Mononuclear cell (primary cell): ENCODE data around the gene GLT1D1. TPM values are rescaled to one million over a fixed set of nuclear protein-coding genes. Genes with fewer than 3 reads are reported as not detected.
"Not testable (repeated sequence)": the region's sequence is repeated elsewhere in the genome, so short reads cannot be mapped to it uniquely, and the experiment has no call there.

Source experiments
- H3K27me3 ChIP-seq: 2 replicates; pipeline ENCODE4 v1.6.0; 2011; ENCODE audit warnings: low read length, control low read depth; ENCODE audit not compliant: insufficient read depth
- H3K4me1 ChIP-seq: 2 replicates; pipeline ENCODE4 v1.5.1; 2011; ENCODE audit warnings: mild to moderate bottlenecking, low read length, control low read depth; ENCODE audit not compliant: insufficient read depth
- H3K4me3 ChIP-seq: 2 replicates; pipeline ENCODE4 v1.5.1; 2011; ENCODE audit warnings: mild to moderate bottlenecking, low read length, moderate library complexity
- H3K9me3 ChIP-seq: 2 replicates; pipeline ENCODE4 v1.5.1; 2011; ENCODE audit warnings: low read depth, mild to moderate bottlenecking, control low read depth, low read length
- total RNA-seq: library from RNA; depleted of rRNA; stranded (reverse); fragments of >200 nt; gene quantifications from one replicate; pipeline ENCODE4 v1.2.3, GENCODE V29; 2012

Gene GLT1D1
- total RNA-seq, 1 donor, result 9.8 TPM

GRCh38 chr12:128839885-128840284 lies 13.4 kb upstream of the GLT1D1 start:
- H3K27me3 ChIP-seq, H3K9me3 ChIP-seq, H3K4me3 ChIP-seq: not testable (repeated sequence)
- H3K4me1 ChIP-seq, result peaks cover 47% of the 10 kb centered on the region

- Histone ChIP-seq H3K4me1 (peaks cover 47% of the 10 kb centered on the region), H3K4me3 (no peak overlapping the region)
Measured at GRCh38 chr12:128840862-128841468, 12.3 kb upstream of the GLT1D1 start.

GRCh38 chr12:128842579-128842978 lies 10.7 kb upstream of the GLT1D1 start:
- H3K27me3 ChIP-seq, result no peaks in the 10 kb centered on the region
- peaks cover 47% of the 10 kb centered on the region for H3K4me1 ChIP-seq
- no peaks in the 10 kb centered on the region for H3K9me3 ChIP-seq
- no peak overlapping the region for H3K4me3 ChIP-seq

More at GRCh38 chr12:128840862-128841468, 12.3 kb upstream of the GLT1D1 start:
- no peaks in the 10 kb centered on the region for H3K9me3 ChIP-seq
- H3K27me3 ChIP-seq, result no peaks in the 10 kb centered on the region

GRCh38 chr12:128843538-128843937 lies 9.7 kb upstream of the GLT1D1 start:
- H3K27me3 ChIP-seq, result no peaks in the 10 kb centered on the region
- H3K4me1 ChIP-seq, result peaks cover 47% of the 10 kb centered on the region
- no peaks in the 10 kb centered on the region for H3K9me3 ChIP-seq
- no peak overlapping the region for H3K4me3 ChIP-seq

- no peaks in the 10 kb centered on the region for H3K9me3 ChIP-seq
- peaks cover 47% of the 10 kb centered on the region for H3K4me1 ChIP-seq
- no peaks in the 10 kb centered on the region for H3K27me3 ChIP-seq
- H3K4me3 ChIP-seq, result no peak overlapping the region
Measured at GRCh38 chr12:128844031-128844635, 9.1 kb upstream of the GLT1D1 start.

- not testable (repeated sequence) for H3K27me3 ChIP-seq, H3K4me3 ChIP-seq, H3K9me3 ChIP-seq
- H3K4me1 ChIP-seq, result peaks cover 27% of the 10 kb centered on the region
Measured at GRCh38 chr12:128846671-128847070, 6.6 kb upstream of the GLT1D1 start.

GRCh38 chr12:128848371-128848770 lies 4.9 kb upstream of the GLT1D1 start:
- Histone ChIP-seq H3K9me3 (no peaks in the 10 kb centered on the region), H3K4me3 (no peak overlapping the region), H3K27me3 (no peaks in the 10 kb centered on the region), H3K4me1 (peaks cover 25% of the 10 kb centered on the region)

- H3K4me3 ChIP-seq, H3K27me3 ChIP-seq, H3K9me3 ChIP-seq: not testable (repeated sequence)
- peaks cover 22% of the 10 kb centered on the region for H3K4me1 ChIP-seq
Measured at GRCh38 chr12:128849806-128850205, 3.5 kb upstream of the GLT1D1 start.

GRCh38 chr12:128850400-128850799 lies 2.9 kb upstream of the GLT1D1 start:
- H3K27me3 ChIP-seq, result peaks cover 4% of the 10 kb centered on the region
- H3K9me3 ChIP-seq, result no peaks in the 10 kb centered on the region
- H3K4me3 ChIP-seq, result no peak overlapping the region
- peaks cover 28% of the 10 kb centered on the region for H3K4me1 ChIP-seq

GRCh38 chr12:128851429-128851828 lies 1.8 kb upstream of the GLT1D1 start:
- H3K4me1 ChIP-seq, result peaks cover 38% of the 10 kb centered on the region
- H3K9me3 ChIP-seq, H3K27me3 ChIP-seq: not testable (repeated sequence)

GRCh38 chr12:128852026-128852698 lies 1.1 kb upstream of the GLT1D1 start:
- no peak overlapping the region for H3K4me3 ChIP-seq
- H3K27me3 ChIP-seq, result peaks cover 4% of the 10 kb centered on the region
- peaks cover 45% of the 10 kb centered on the region for H3K4me1 ChIP-seq
- no peaks in the 10 kb centered on the region for H3K9me3 ChIP-seq

More at GRCh38 chr12:128851429-128851828, 1.8 kb upstream of the GLT1D1 start:
- not testable (repeated sequence) for H3K4me3 ChIP-seq

GRCh38 chr12:128853600-128854197 lies 421 bp downstream of the GLT1D1 start:
- Histone ChIP-seq H3K4me3 (peak overlapping the region; percentile 65), H3K4me1 (peaks cover 57% of the 10 kb centered on the region), H3K9me3 (no peaks in the 10 kb centered on the region), H3K27me3 (peaks cover 4% of the 10 kb centered on the region)

GRCh38 chr12:128856035-128856790 lies 2.9 kb downstream of the GLT1D1 start:
- Histone ChIP-seq H3K9me3 (no peaks in the 10 kb centered on the region), H3K4me1 (peaks cover 57% of the 10 kb centered on the region), H3K27me3 (peaks cover 4% of the 10 kb centered on the region), H3K4me3 (no peak overlapping the region)

- Histone ChIP-seq H3K4me3 (no peak overlapping the region), H3K4me1 (peaks cover 57% of the 10 kb centered on the region), H3K9me3 (no peaks in the 10 kb centered on the region), H3K27me3 (peaks cover 4% of the 10 kb centered on the region)
Measured at GRCh38 chr12:128856791-128857078, 3.5 kb downstream of the GLT1D1 start.
